ENCODE results near the gene SLC22A15.

SLC22A15 gene

DNA sequence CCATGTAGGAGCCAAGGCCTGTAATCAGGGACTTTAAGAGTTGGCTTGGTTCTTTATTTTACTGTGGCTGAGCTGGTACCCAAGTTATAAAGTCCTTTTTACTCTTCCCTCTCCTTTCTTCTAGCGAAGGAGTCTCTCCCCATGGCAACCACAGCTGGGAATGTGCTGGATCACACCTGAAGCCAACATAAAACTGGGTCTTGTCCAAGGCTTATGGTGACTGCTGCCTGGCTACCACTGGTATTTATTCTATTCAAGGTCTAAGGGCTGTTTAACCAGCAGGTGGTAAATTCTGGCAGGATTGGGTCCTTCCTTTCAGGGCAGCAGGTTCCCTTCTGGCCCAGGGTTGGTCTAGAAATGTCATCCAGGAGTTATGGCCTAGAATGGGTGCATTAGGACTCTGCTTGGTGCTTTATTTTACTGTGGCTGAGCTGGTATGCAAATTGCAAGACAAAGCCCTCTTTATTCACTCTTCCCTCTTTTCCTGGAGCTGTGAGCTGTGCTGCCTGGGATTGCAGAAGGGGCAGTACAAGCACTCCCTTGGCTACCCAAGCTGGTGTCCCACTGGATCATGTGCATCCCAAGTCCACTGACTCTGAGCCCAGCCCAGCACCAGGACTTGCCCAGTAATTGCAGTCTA lies 26.6 kb downstream of the SLC22A15 start:
- peaks cover 30% of the 10 kb centered on the region for H3K9me3 Mint-ChIP-seq
- peaks cover 16% of the 10 kb centered on the region for H3K36me3 Mint-ChIP-seq
- H3K27me3 Mint-ChIP-seq = peaks cover 5% of the 10 kb centered on the region
- H3K4me3 Mint-ChIP-seq = no peak overlapping the region
- H3K27ac Mint-ChIP-seq = peak overlapping the region; percentile 33
- peaks cover 14% of the 10 kb centered on the region for H3K4me1 Mint-ChIP-seq

DNA sequence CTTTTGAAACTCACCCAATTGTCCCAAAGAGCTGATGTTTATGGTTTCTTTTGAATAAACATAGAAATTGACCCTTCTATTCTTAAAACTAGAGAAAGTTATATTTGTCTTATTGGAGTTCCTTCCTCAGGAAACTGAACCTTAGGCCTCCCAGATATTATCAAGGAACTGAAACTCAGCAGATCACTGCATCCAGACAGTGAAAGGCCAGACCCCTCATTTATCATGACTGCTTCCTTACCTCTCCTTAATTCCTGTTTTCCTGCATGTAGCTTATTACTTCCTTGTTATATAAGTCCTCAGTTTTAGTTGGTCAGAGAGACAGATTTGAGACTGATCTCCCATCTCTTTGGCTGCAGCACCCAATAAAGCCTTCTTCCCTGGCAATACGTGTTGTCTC lies 27.5 kb downstream of the SLC22A15 start:
- peaks cover 9% of the 10 kb centered on the region for H3K36me3 Mint-ChIP-seq
- H3K27ac Mint-ChIP-seq = no peak overlapping the region
- peaks cover 21% of the 10 kb centered on the region for H3K9me3 Mint-ChIP-seq
- no peak overlapping the region for H3K4me3 Mint-ChIP-seq
- H3K27me3 Mint-ChIP-seq = peaks cover 4% of the 10 kb centered on the region
- peaks cover 14% of the 10 kb centered on the region for H3K4me1 Mint-ChIP-seq

GRCh38 chr1:116006486-116006964 lies 30.2 kb downstream of the SLC22A15 start:
- H3K4me3 Mint-ChIP-seq = peak overlapping the region; percentile 77
- peaks cover 14% of the 10 kb centered on the region for H3K4me1 Mint-ChIP-seq
- H3K36me3 Mint-ChIP-seq = no peaks in the 10 kb centered on the region
- H3K27ac Mint-ChIP-seq = peak overlapping the region; percentile 81
- peaks cover 2% of the 10 kb centered on the region for H3K27me3 Mint-ChIP-seq
- peaks cover 2% of the 10 kb centered on the region for H3K9me3 Mint-ChIP-seq

GRCh38 chr1:116008656-116009390 lies 32.5 kb downstream of the SLC22A15 start:
- no peak overlapping the region for H3K27ac Mint-ChIP-seq
- no peaks in the 10 kb centered on the region for H3K36me3 Mint-ChIP-seq
- peaks cover 14% of the 10 kb centered on the region for H3K4me1 Mint-ChIP-seq
- no peaks in the 10 kb centered on the region for H3K9me3 Mint-ChIP-seq
- H3K27me3 Mint-ChIP-seq = no peaks in the 10 kb centered on the region
- no peak overlapping the region for H3K4me3 Mint-ChIP-seq

GRCh38 chr1:116012716-116013115 lies 36.4 kb downstream of the SLC22A15 start:
- no peaks in the 10 kb centered on the region for H3K36me3 Mint-ChIP-seq
- no peaks in the 10 kb centered on the region for H3K9me3 Mint-ChIP-seq
- no peaks in the 10 kb centered on the region for H3K4me1 Mint-ChIP-seq
- no peaks in the 10 kb centered on the region for H3K27me3 Mint-ChIP-seq
- H3K27ac Mint-ChIP-seq = no peak overlapping the region
- no peak overlapping the region for H3K4me3 Mint-ChIP-seq

GRCh38 chr1:116015679-116016078 lies 39.4 kb downstream of the SLC22A15 start:
- Mint-ChIP-seq H3K4me3 (no peak overlapping the region), H3K27me3 (peaks cover 2% of the 10 kb centered on the region), H3K36me3 (no peaks in the 10 kb centered on the region), H3K27ac (no peak overlapping the region), H3K4me1 (no peaks in the 10 kb centered on the region), H3K9me3 (no peaks in the 10 kb centered on the region)

DNA sequence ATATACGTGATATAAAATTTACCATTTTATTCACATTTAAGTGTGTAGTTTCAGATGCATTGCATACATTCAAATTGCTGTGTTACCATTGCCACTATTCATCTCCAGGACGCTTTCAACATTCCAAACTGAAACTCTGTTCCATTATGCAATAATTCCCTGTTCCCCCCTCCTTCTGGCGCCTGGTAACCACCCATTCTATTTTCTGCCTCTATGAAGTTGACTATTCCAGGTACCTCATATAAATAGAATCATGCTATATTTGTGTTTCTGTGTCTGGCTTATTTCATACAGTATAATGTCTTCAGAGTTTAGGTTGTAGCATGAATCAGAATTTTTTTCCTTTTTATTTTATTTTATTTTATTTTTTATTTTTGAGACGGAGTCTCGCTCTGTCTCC lies 41.7 kb downstream of the SLC22A15 start:
- peaks cover 3% of the 10 kb centered on the region for H3K27me3 Mint-ChIP-seq
- no peak overlapping the region for H3K4me3 Mint-ChIP-seq
- no peaks in the 10 kb centered on the region for H3K36me3 Mint-ChIP-seq
- H3K9me3 Mint-ChIP-seq = no peaks in the 10 kb centered on the region
- H3K4me1 Mint-ChIP-seq = no peaks in the 10 kb centered on the region
- no peak overlapping the region for H3K27ac Mint-ChIP-seq

DNA sequence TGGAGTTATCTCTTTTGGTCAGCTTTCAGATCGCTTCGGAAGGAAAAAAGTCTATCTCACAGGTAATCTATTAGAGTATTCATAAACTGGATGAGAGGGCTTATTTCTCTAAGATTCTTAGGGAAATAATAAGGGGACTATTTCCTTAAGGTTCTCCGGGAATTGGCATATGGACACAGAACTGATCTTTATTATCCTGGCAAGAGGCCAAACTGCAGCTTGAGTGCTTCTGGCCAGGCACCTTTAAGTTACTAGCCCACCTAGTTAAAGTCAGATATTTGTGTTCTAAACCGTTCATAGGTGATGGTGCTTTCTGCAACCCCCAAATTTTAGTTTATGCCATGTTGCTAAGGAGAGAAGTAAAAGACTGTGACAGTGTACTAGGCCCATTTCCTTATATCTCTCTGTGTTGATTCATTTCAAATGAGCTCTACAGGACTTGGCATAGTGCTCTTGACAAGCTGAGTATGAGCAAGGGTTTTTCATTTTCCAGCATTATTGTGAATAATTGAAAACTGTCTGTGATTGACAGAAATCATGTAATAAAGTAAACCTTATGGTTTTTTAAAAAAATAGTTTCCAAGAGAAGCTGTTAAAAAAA lies 43.4 kb downstream of the SLC22A15 start:
- H3K4me1 Mint-ChIP-seq = no peaks in the 10 kb centered on the region

DNA sequence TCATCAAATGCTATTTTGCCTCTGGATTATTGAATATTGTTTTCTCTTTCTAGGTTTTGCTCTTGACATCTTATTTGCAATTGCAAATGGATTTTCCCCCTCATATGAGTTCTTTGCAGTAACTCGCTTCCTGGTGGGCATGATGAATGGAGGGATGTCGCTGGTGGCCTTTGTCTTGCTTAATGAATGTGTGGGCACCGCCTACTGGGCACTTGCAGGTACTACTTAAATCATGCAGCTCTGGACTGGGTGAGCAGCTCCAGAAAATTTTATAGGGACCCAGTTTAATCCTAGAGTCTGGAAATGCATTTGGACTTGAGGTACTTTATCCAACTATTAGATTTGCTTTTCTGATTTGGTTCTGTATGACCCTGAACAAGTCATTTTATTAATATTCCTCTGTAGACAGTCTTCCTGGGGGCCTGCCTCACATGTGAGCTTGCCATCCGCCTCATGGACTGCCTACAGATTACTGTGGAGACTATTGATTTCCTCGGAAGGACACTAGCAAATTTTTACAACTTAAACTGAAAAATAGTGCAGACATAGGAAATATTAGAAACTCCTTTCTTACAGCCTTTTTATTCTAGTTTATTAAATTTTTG lies 44.5 kb downstream of the SLC22A15 start:
- no peaks in the 10 kb centered on the region for H3K36me3 Mint-ChIP-seq
- no peaks in the 10 kb centered on the region for H3K9me3 Mint-ChIP-seq
- no peaks in the 10 kb centered on the region for H3K4me1 Mint-ChIP-seq
- peaks cover 3% of the 10 kb centered on the region for H3K27me3 Mint-ChIP-seq
- H3K27ac Mint-ChIP-seq = no peak overlapping the region
- H3K4me3 Mint-ChIP-seq = no peak overlapping the region

More for the DNA sequence above, 43.4 kb downstream of the SLC22A15 start:
- Mint-ChIP-seq H3K36me3 (no peaks in the 10 kb centered on the region), H3K9me3 (no peaks in the 10 kb centered on the region), H3K27ac (no peak overlapping the region), H3K27me3 (peaks cover 3% of the 10 kb centered on the region), H3K4me3 (no peak overlapping the region)

- H3K4me1 Mint-ChIP-seq = no peaks in the 10 kb centered on the region
- no peak overlapping the region for H3K27ac Mint-ChIP-seq
- H3K9me3 Mint-ChIP-seq = no peaks in the 10 kb centered on the region
- no peaks in the 10 kb centered on the region for H3K36me3 Mint-ChIP-seq
- H3K4me3 Mint-ChIP-seq = no peak overlapping the region
- H3K27me3 Mint-ChIP-seq = peaks cover 3% of the 10 kb centered on the region
Measured at GRCh38 chr1:116024626-116025025, 48.3 kb downstream of the SLC22A15 start.

GRCh38 chr1:116026631-116027030 lies 50.3 kb downstream of the SLC22A15 start:
- Mint-ChIP-seq H3K4me1 (no peaks in the 10 kb centered on the region), H3K36me3 (no peaks in the 10 kb centered on the region), H3K27me3 (no peaks in the 10 kb centered on the region), H3K4me3 (no peak overlapping the region), H3K27ac (no peak overlapping the region), H3K9me3 (no peaks in the 10 kb centered on the region)

DNA sequence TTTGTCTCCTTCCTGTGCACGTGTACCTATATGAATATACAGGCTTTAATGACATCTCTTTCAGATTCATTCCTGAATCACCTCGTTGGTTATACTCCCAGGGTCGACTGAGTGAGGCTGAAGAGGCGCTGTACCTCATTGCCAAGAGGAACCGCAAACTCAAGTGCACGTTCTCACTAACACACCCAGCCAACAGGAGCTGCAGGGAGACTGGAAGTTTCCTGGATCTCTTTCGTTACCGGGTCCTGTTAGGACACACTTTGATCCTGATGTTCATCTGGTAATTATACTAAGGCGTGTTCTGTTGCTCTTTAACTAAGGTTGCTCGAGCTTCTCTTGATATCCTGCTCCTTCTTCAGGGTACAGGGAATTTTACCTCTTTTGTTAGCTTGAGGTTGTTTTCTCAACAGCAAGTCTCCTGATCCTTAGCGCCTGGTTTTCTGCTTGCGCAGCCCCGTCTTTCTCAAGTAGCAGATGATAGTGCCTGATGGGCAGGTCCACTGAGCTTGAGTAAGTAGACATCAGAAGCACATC lies 55.1 kb downstream of the SLC22A15 start:
- H3K9me3 Mint-ChIP-seq = no peaks in the 10 kb centered on the region
- H3K36me3 Mint-ChIP-seq = no peaks in the 10 kb centered on the region
- peaks cover 1% of the 10 kb centered on the region for H3K27me3 Mint-ChIP-seq
- no peaks in the 10 kb centered on the region for H3K4me1 Mint-ChIP-seq
- no peak overlapping the region for H3K27ac Mint-ChIP-seq
- no peak overlapping the region for H3K4me3 Mint-ChIP-seq

DNA sequence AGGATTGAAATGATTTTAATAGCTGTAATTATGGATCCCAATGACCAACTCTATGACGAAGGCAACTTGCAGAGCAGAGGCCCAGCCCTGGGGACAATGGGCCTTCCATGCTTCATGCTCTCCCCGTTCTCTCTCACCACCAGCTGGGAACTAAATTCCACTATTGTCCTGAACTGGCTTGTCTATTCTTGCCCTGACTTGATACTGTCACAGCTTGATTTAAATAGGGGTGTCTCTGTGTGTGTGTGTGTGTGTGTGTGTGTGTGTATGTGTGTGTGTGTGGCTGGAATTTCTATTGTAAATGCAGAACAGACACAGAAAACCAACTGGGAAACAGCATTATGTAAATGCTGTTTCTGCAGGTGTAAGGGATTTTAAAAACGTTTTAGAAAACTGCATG lies 57.0 kb downstream of the SLC22A15 start:
- H3K27ac Mint-ChIP-seq = no peak overlapping the region
- H3K9me3 Mint-ChIP-seq = no peaks in the 10 kb centered on the region
- H3K27me3 Mint-ChIP-seq = peaks cover 4% of the 10 kb centered on the region
- H3K4me1 Mint-ChIP-seq = no peaks in the 10 kb centered on the region
- H3K4me3 Mint-ChIP-seq = no peak overlapping the region
- H3K36me3 Mint-ChIP-seq = no peaks in the 10 kb centered on the region

GRCh38 chr1:116036255-116036654 lies 59.9 kb downstream of the SLC22A15 start:
- no peak overlapping the region for H3K4me3 Mint-ChIP-seq
- no peaks in the 10 kb centered on the region for H3K4me1 Mint-ChIP-seq
- H3K27ac Mint-ChIP-seq = no peak overlapping the region
- no peaks in the 10 kb centered on the region for H3K36me3 Mint-ChIP-seq
- no peaks in the 10 kb centered on the region for H3K9me3 Mint-ChIP-seq
- H3K27me3 Mint-ChIP-seq = peaks cover 5% of the 10 kb centered on the region

GRCh38 chr1:116038679-116039078 lies 62.4 kb downstream of the SLC22A15 start:
- Mint-ChIP-seq H3K27ac (no peak overlapping the region), H3K36me3 (no peaks in the 10 kb centered on the region), H3K4me3 (no peak overlapping the region), H3K27me3 (peaks cover 7% of the 10 kb centered on the region), H3K9me3 (no peaks in the 10 kb centered on the region), H3K4me1 (no peaks in the 10 kb centered on the region)

Data from activated naive CD4-positive, alpha-beta T cell treated with anti-CD3 and anti-CD28 coated beads, Interleukin-2, amount 50 U/mL, for 24 hours (primary cell).